ENCODE measurements around the gene PCLO. TPM values are rescaled to one million over a fixed set of nuclear protein-coding genes. Genes with fewer than 3 reads are reported as not detected.

The PCLO gene
- total and polyA plus RNA-seq, 2 of the 8 experiments (the other 6 are each of a cell fraction or from before 2014, with no cell fraction given): 1.5 to 3.2 TPM

- TF ChIP-seq BCL11A (IDR thresholded peaks at IDR 0.05; ENCODE audit: low read depth in 2 of 2, low read length in 2 of 2) (no peak), JUND (IDR thresholded peaks at IDR 0.05; ENCODE audit: low read length) (no peak), RAD21 (IDR thresholded peaks at IDR 0.05 in 1 of 2, conservative IDR thresholded peaks at IDR 0.05 in 1 of 2; ENCODE audit: low read depth in 2 of 2, low read length in 2 of 2) (peak; percentile 75 to 81)
Observed at GRCh38 chr7:82740246-82740848, 422.3 kb downstream of the PCLO start (continued).
